Activated CD4-positive, alpha-beta T cell treated with anti-CD3 and anti-CD28 coated beads for 48 hours (primary cell): ENCODE results near the gene GATD1.

ENCODE experiments used
- DNase-seq: peaks from one replicate; pipeline ENCODE4 v3.0.0-alpha.2; 2020

Gene GATD1, protein sequence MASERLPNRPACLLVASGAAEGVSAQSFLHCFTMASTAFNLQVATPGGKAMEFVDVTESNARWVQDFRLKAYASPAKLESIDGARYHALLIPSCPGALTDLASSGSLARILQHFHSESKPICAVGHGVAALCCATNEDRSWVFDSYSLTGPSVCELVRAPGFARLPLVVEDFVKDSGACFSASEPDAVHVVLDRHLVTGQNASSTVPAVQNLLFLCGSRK

DNA sequence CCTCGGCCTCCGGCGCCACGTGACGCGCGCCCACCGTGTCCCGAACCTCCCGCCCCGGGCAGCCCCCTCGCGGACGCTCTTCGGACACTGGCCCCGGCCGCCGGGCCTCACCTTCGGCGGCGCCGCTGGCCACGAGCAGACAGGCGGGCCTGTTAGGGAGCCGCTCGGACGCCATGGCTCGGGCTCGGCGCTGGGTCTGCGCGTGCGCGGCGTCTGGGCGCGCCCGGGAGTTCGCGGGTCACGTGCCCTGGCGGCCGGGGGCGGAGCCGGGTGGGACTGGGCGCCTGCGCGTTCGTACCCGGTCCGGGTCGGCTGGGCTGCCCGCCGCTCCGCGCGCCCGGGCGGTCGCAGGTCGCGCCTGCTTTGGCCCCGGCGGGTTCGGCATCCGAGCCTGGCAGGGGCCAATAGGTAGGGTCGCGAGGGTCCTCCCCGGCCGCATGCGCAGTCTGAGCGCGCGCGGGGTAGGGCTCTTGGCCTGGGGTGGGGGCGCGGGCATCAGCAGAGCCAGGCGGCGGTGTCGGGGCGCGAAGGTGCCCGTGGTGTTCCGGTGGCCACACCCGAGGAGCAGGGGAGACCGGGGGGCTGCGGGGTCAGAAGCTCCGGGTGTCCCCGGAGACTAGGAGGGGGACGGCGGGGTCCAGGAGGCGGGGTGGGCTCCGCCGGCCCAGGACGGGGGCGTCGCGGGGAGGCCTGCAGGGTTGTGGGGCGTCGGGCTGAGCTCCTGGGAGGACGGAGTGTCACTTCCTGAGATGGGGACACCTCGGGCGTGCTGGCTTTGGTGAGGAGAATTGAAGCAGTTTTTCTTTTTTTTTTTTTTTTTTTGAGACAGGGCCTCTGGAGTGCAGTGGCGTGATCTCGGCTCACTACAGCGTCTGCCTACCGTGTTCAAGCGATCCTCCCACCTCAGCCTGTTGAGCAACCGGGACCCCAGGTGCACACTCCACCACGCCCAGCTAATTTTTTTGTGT lies at the start of gene GATD1:
Gene GATD1, minus strand, starts transcription at position 200 of the 968 bp plus-strand sequence. Its CDS starts 25 bp downstream, at position 175.
- peak; percentile 96 for DNase-seq

DNA sequence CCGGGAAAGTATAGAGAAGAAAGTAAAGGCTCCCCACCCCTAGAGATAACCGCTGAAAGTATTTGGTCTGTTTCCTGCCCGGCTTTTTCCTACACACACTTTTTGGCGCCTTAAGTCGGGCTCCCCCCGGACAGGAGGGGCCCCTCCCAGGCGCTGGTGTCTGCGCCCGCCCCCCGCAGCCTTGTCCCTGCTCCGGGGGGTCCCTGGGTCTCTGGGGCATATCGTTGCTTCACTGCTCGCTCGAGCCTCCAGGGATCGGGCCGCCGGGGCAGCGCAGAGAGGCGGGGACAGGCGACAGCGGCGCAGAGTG lies 49.5 kb upstream of the GATD1 start:
- DNase-seq: no peak

DNA sequence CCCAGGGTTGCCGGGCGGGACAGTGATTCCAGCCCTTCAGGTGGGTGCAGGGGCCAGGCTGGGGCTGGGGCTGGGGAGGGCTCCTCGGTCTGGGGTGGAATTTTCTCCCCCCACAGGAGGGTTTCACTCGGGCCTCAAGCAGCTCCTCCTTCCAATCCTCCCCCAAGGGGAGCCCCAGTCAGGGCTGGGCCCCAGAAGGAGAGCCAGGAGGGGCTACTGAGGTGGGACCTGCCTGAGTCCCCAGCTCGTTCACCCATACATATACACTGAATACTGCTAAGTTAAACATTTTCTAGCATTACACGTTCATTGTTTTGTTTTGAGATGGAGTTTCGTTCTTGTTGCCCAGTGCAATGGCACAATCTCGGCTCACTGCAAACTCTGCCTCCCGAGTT lies 48.9 kb upstream of the GATD1 start:
- no peak for DNase-seq

DNA sequence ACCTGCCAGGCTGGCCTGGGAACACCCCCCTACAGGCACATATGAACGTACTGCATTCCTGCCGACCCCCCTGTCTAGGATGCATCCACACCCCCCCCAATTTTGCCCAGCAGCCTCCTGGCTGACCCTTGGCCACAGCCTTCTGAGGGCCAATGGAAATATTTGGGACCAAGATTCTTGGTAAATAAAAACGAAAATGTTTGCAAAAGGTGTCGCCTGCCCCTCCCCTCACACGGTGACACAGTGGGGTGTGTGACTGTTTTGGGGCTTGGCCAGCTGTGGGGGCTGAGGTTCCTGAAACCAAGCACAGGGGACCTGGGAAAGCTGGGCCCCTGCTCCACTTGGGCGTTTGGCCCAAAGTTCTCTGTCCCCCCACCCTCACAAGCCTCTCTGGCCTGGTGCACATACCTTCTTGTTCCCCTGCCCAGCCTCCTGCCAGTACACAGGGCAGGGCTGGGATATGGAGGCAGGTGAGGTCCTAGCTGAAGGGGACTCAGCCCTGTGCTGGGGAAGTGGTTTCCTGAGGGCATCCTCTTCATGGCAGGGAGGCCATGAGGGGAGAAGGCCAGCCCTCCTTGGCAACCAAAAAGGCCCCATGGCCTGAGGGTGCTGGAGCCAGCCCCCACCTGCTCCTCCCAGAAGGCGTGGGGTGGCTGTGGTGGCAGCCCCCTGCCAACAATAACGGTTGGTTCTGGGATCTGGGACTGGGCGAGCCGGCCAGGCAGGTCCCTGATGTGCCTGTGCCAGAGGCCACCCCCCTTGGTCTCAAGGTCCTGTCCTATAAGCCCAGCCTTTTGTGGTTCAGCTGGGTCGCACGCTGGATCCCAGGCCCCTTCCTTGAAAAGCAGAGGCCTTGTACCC lies 48.3 kb upstream of the GATD1 start:
- DNase-seq: no peak

DNA sequence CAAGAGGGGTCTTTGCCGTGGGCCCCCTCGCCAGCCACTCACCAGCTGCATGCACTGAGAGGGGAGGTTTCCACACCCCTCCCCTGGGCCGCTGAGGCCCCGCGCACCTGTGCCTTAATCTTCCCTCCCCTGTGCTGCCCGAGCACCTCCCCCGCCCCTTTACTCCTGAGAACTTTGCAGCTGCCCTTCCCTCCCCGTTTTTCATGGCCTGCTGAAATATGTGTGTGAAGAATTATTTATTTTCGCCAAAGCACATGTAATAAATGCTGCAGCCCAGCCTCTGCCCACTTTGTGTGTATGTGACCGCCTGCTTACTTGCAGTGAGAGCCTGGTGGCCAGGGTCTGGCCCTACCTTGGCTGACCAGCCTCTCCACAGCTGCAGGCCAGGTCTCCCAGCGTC lies 47.7 kb upstream of the GATD1 start:
- DNase-seq: no peak

DNA sequence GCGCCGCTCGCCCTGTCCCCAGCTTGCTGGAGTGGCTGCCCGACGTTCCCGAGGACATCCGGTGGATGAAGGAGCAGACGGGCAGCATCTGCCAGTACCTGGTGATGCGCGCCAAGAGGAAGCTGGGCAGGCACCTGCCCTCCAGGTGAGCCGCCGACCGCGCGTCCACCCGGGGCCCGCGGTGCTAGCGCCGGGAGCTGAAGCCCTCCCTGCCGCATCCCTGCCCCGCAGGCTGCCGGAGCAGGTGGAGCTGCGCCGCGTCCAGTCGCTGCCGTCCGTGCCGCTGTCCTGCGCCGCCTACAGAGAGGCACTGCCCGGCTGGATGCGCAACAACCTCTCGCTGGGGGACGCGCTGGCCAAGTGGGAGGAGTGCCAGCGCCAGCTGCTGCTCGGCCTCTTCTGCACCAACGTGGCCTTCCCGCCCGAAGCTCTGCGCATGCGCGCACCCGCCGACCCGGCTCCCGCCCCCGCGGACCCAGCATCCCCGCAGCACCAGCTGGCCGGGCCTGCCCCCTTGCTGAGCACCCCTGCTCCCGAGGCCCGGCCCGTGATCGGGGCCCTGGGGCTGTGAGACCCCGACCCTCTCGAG lies 47.1 kb upstream of the GATD1 start:
- DNase-seq: no peak

DNA sequence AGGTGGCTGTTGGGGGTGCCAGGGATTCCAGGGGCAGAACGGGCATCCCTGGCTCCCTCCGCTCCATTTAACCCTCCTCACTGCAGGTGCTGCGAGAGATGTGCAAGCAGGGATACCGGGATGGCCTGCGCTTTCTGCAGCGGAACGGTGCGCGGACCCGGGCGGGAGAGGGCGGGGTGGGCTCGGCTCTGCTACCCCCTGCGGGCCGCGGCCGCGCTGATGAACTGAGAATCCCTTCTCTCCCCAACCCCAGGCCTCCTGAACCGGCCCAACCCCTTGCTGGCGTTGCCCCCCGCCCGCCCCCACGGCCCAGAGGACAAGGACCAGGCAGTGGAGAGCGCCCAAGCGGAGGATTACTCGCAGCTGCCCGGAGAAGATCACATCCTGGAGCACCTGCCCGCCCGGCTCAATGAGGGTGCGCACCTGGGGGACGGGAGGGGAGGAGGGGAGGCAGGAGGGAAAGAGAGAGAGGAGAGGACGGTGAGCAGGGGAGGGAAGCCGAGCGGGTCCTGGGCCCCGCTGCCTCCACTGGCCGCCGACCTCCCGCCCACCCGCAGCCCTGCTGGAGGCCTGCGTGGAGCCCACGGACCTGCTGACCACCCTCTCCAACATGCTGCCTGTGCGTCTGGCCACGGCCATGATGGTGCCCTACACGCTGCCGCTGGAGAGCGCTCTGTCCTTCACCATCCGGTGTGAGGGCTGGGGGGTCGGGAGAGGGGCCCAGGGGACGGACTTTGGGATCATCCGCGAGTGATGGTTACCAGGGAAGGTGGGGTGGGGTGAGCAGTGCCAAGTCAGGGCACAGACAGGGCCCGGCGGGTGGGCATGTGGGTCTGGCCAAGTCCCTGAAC lies 46.4 kb upstream of the GATD1 start:
- no peak for DNase-seq

DNA sequence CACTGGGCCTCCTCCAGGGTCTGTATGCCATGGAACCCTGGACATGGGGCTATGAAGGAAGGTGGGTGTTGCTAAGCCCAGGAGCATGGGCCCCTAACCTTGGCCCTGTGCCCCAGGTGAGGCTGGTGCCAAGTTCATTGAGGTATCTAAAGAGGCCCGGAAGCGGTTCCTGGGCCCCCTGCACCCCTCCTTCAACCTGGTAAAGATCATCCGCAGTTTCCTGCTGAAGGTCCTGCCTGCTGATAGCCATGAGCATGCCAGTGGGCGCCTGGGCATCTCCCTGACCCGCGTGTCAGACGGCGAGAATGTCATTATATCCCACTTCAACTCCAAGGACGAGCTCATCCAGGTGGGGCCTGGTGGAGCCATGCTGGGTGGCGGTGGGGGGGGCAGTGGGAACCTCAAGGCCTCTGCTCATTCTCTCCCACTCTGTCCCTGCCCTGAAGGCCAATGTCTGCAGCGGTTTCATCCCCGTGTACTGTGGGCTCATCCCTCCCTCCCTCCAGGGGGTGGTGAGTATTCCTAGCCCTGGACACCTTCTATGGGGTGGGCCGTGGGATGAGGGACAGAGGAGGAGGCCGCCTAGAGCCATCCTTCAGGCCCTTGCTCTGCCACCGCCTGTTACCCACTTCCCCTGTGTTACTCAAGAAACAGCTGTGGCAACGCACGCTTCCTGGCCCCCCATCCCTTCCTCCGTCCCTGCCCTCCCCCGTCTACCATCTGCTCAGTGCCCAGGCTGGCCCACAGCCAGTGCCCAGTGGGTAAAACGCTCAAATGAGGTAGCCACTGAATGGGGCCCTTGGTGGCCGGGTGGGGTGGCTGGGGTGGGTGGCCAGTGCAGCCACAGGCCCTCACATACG lies 44.5 kb upstream of the GATD1 start:
- no peak for DNase-seq

DNA sequence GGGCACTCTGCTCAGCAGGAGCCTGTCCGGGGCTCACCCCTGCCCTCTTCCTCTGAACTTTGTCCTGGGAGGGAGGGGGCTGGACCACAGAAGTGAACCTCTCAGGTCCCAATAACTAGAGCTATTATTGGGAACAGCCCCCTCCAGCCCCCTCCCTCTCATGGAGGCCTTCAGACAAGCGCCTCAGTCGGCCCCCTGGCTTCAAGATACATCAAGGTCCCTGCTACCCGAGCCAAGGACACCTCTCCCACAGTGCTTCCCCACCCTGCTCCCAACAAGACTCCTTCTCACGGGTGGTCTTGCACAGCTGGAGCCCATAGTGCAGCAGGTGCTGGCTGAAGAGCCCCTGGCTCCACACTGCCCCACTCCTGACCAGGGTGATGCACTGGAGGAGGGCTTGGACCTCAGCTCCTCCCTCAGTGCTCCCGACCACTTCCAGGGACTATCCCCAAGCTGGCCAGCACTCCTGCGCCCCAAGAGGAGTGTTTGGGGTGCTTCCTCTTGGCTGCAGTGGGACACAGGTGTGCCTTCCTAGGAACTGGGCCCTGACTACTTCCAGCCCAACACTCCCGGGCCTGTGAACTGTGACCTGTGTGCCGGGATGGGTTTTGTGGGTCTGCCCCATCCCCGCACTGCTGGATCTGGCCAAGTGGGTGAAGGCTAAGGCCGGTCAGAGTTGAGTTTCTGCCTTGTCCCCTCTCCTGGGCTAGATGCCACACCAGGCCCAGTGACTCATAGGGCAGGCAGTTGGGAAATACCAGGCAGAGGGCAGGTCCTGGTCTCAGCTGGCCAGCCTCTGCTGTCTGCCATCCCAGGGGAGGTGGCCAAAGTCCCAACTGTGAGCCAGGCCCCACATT lies 43.6 kb upstream of the GATD1 start:
- no peak for DNase-seq

DNA sequence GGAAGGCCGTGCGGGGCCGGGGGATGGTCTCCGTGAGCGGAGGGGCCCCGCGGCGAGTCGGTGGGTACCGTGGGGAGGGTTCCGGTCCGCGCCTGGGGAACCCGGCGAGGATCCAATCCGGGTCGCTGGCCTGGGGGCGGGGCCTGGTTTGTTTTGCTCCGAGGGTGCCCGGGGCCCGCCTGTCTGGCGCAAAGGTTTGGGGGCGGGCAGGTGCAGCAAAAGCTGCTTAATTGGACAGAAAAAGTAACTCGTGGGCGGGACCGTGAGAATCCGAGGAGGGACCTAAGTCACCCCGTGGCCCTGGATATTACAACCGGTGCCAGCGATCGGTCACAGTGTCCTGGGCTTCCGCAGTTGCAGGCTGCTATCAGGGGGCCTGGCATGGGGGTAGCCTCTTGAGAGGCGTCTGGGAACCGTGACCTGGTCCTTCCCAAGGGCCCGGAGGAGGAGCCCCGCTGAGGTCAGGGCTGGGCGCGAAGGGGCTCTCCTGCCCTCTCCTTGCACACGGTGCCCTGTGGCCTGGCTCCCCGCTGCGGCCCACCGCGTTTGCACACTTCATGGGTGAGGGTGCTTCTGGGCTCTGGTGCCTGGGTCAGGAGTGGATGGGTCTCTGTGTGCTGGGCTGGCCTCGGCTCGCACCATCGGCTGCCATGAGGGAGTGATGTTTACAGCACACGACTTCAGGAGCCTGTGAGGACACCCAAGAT lies 42.8 kb upstream of the GATD1 start:
- peak; percentile 96 for DNase-seq

DNA sequence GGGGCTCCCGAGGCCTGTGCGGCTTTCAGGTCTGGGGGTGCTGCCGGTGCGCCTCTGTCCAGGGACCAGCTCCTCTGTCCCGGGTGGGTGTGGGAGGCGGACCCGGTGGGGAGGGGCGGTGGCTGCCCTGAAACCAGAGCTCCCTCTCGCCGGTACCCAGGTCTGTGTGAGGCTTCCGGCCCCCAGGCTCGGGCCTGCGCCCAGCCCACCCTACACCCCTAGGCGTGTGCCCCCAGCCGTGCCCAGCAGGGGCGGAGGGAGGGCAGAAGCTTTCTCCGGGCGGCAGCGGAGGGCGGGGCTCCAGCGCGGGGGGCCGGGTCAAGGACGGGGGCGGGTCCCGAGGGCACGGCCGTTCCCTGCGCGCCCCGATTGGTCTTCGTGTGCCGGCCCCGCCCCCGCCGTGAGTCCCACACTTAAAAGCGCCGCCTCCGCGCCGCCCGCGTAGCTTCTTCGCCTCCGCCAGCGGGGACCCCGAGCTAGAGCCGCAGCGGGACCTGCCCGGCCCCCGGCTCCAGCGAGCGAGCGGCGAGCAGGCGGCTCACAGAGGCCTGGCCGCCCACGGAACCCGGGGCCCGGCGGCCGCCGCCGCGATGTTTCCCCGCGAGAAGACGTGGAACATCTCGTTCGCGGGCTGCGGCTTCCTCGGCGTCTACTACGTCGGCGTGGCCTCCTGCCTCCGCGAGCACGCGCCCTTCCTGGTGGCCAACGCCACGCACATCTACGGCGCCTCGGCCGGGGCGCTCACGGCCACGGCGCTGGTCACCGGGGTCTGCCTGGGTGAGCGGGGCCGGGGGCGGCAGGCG lies 42.0 kb upstream of the GATD1 start:
- peak; percentile 93 for DNase-seq

DNA sequence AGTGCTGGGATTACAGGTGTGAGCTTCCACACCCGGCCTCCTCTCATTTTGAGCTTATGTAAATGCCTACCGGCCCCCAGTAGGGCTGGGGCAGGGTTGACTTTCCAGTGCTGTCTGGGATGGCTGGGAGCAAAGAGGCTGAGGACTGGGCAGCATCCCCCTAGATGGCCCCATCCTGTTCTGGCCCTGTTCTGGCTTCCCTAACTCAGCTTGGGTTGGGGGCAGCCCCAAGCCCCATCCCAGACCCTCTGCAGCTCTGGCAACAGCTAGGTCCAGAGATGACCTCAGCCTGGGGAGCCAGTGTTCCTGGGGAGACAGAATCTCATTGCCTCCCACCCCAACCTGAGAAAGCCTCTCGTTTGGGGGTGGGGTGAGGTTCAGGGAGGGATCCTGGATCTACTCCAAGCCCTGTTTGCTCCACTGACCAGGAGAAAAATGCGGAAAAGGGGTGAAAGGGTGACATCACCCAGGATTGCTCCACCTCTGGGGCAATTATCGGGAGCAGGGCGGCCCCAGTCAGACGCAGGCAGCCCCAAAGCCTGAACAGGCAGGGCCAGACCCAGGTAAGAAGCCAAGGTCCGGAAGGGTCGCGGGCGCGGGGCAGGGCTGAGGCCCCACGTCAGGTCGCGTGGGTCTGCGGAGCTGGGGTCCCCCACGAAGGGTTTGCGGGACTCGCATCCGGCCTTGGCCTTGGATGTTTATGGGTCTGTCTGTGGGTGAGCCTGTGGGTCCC lies 41.3 kb upstream of the GATD1 start, which contains the start of gene PNPLA2:
Gene PNPLA2, plus strand, starts transcription at position 519 of the 733 bp plus-strand sequence. CDS start 805 bp downstream, outside the sequence.
- no peak for DNase-seq

DNA sequence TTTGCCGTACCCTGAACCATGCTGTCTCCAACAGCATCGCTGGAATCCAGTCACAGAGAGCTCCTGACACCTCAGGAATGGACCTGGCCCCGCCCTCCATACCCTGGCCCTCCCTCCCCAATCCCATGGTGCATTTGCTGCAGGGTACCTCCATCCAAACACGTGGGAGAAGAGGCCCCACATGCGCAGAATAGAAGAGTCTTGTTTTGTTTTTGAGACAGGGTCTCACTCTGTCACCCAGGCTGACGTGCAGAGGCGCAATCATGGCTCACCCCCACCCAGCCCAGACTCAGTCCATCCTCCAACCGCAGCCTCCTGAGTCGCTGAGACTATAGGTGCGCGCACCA lies 39.1 kb upstream of the GATD1 start:
- DNase-seq: no peak

DNA sequence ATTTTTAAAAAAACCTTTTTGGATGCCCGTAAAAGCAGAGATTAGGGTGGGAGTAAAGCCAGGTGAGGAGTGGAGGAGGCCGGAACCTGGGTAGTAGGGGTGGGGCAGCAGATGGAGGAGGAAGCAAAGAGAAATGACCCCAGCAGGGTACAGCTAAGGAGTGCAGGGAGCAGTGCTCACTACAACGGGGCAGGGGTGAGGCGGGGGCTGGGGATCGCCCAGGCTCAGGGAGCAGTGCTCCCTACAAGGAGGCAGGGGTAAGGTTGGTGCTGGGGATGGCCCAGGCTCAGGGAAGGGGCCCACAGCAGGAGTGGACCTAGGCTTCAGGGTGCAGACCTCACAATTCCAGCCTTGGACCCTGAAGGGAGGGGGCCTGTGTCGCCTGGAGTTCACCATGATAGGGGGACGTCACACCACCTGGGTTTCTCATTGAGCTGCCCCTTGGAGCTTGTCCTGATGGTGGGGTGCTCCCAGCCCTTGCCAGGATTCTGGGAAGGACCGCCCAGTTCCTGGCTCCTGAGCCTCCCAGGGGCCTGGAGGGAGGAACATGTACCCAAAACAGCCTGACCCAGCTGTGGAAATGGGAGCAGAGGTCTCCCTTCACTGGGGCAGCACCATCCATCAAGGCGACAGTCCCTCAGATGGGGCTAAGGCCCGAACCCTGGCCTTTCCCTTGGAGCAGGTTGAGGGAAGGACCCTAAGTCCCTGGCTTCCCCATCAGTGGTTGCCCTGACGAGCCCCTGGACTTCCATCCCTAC lies 38.6 kb upstream of the GATD1 start:
- DNase-seq: no peak

DNA sequence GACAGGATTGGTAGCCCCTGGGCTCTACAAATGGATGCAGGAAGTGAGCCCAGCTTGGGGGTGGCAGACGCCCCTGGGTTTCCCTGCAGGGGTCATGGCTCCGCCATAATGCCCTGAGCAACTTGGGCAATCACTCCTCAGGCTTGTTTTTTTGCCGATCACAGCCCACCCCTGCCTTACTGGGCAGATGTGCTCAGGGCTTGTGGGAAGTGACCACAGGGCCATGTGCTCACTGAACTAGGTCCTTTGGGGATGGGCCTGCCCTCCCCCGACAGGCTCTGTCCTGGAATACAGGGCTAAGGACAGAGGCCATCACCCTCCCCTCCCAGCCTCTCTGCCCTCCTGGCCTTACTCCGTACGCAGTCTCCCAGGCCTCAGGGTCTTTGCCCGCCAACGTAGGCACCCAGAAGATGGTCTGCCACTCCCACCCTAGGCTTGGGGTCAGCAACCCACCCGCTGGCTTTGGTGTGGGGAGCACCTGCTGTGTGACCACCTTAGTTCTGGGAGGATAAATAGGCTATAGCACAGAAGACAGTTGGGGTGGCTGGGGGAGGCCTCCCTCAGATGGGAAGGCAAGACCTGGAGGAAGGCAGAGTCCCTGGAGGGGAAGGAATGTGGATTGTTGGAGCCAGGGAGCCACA lies 36.3 kb upstream of the GATD1 start:
- no peak for DNase-seq

DNA sequence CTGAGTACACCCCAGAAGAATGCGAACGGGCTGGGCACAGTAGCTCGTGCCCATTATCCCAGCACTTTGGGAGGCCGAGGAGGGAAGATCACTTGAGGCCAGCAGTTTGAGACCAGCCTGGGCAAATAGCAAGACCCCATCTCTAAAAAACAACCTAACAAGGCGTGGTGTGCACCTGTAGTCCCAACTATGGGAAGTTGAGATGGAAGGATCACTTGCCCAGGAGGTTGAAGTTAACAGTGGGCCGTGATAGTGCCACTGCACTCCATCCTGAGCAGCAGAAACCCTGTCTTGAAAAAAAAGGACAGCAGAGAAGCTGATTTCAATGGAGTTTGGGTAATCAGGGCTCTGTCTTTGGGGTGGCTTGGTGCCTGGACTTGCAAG lies 35.8 kb upstream of the GATD1 start:
- no peak for DNase-seq

DNA sequence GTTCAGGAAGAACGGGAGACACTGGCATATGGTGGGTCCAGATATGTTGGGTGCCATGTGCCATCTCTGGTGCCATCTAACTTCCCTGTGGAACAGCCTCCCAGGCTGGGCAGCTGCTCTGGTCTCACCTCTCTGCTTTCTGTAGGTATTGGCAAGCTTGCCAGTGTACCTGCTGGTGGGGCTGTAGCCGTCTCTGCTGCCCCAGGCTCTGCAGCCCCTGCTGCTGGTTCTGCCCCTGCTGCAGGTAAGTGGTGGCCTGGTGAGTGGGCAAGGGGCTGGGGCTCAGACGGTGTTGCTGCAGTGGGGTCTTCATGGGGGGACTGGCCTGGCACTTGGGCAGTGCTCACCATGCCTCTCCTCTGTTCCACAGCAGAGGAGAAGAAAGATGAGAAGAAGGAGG lies 35.1 kb upstream of the GATD1 start:
- no peak for DNase-seq
